ENCODE measurements around the gene PRDM7.
"Not testable (repeated sequence)": the region's sequence is repeated elsewhere in the genome, so short reads cannot be mapped to it uniquely, and the experiment has no call there.

DNA sequence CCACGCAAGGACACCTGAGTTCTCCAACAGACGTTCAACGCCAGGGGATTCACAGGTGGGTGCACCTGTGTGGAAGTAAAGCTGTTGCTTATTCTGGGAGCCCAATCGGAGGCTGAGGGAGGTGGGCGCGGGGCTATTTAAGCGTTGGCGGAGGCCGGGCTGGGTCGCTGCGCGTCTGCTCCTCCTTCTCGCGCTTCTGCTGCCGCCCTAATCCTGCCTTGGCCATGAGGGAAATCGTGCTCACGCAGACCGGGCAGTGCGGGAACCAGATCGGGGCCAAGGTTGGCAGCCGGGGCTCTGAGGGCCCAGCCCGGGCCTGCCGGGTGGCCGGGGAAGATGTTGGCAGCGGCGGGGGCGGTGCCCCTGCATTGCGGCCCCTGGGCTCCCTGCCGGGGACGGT is 16.7 kb upstream of the PRDM7 start:
- TF ChIP-seq, protein P1, sequence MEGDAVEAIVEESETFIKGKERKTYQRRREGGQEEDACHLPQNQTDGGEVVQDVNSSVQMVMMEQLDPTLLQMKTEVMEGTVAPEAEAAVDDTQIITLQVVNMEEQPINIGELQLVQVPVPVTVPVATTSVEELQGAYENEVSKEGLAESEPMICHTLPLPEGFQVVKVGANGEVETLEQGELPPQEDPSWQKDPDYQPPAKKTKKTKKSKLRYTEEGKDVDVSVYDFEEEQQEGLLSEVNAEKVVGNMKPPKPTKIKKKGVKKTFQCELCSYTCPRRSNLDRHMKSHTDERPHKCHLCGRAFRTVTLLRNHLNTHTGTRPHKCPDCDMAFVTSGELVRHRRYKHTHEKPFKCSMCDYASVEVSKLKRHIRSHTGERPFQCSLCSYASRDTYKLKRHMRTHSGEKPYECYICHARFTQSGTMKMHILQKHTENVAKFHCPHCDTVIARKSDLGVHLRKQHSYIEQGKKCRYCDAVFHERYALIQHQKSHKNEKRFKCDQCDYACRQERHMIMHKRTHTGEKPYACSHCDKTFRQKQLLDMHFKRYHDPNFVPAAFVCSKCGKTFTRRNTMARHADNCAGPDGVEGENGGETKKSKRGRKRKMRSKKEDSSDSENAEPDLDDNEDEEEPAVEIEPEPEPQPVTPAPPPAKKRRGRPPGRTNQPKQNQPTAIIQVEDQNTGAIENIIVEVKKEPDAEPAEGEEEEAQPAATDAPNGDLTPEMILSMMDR (IDR thresholded peaks at IDR 0.05) = not testable (repeated sequence)
- TF ChIP-seq POLR2A (IDR thresholded peaks at IDR 0.05) = not testable (repeated sequence)

All from esophagus squamous epithelium (tissue), 4 donors.